Inferior parietal cortex (tissue), 1 donor: ENCODE data around the gene PKIB.
"Not testable (repeated sequence)": the region's sequence is repeated elsewhere in the genome, so short reads cannot be mapped to it uniquely, and the experiment has no call there.

Experiments
- DNase-seq: peaks from one replicate; pipeline ENCODE4 v3.0.0-alpha.2; 2016; ENCODE audit errors: extremely low spot score

Gene PKIB

GRCh38 chr6:122744856-122745255 lies 134.7 kb downstream of the PKIB start:
- DNase-seq, result not testable (repeated sequence)

- DNase-seq, result no peak
These were observed 136.5 kb downstream of the PKIB start for GRCh38 chr6:122746688-122747087.

- DNase-seq, result no peak
These were observed 137.4 kb downstream of the PKIB start for GRCh38 chr6:122747573-122747972.

GRCh38 chr6:122748945-122749344 lies 138.7 kb downstream of the PKIB start:
- not testable (repeated sequence) for DNase-seq

- no peak for DNase-seq
These were observed 139.3 kb downstream of the PKIB start for GRCh38 chr6:122749451-122750050.

- no peak for DNase-seq
These were observed 141.1 kb downstream of the PKIB start for GRCh38 chr6:122751326-122751725.

GRCh38 chr6:122752459-122752858 lies 142.3 kb downstream of the PKIB start:
- no peak for DNase-seq

- DNase-seq, result no peak
These were observed 142.9 kb downstream of the PKIB start for GRCh38 chr6:122753000-122753687.

- no peak for DNase-seq
These were observed 143.5 kb downstream of the PKIB start for GRCh38 chr6:122753688-122754056.

- no peak for DNase-seq
These were observed 144.1 kb downstream of the PKIB start for GRCh38 chr6:122754191-122754731.

- DNase-seq, result no peak
These were observed 145.7 kb downstream of the PKIB start for GRCh38 chr6:122755901-122756300.

- DNase-seq, result no peak
These were observed 148.7 kb downstream of the PKIB start for GRCh38 chr6:122758927-122759334.

- DNase-seq, result no peak
These were observed 150.1 kb downstream of the PKIB start for GRCh38 chr6:122760330-122760729.

GRCh38 chr6:122766256-122766655 lies 156.1 kb downstream of the PKIB start:
- no peak for DNase-seq

GRCh38 chr6:122770835-122771601 lies 160.8 kb downstream of the PKIB start:
- no peak for DNase-seq

GRCh38 chr6:122772724-122773415 lies 162.7 kb downstream of the PKIB start:
- DNase-seq, result no peak
